Dermis blood vessel endothelial cell (primary cell): ENCODE data around the gene PAN2. TPM values are rescaled to one million over a fixed set of nuclear protein-coding genes. Genes with fewer than 3 reads are reported as not detected.
"Not testable (repeated sequence)": the region's sequence is repeated elsewhere in the genome, so short reads cannot be mapped to it uniquely, and the experiment has no call there.

ENCODE experiments used
- DNase-seq: peaks from one replicate; pipeline ENCODE4 v3.0.0; 2010
- total RNA-seq: library from RNA; depleted of rRNA; stranded (reverse); fragments of >200 nt; gene quantifications from 2 replicates; pipeline ENCODE4 v1.2.3, GENCODE V29; 2014

PAN2 gene
- total RNA-seq, 1 donor from 2014 or later = 24.2 TPM

DNA sequence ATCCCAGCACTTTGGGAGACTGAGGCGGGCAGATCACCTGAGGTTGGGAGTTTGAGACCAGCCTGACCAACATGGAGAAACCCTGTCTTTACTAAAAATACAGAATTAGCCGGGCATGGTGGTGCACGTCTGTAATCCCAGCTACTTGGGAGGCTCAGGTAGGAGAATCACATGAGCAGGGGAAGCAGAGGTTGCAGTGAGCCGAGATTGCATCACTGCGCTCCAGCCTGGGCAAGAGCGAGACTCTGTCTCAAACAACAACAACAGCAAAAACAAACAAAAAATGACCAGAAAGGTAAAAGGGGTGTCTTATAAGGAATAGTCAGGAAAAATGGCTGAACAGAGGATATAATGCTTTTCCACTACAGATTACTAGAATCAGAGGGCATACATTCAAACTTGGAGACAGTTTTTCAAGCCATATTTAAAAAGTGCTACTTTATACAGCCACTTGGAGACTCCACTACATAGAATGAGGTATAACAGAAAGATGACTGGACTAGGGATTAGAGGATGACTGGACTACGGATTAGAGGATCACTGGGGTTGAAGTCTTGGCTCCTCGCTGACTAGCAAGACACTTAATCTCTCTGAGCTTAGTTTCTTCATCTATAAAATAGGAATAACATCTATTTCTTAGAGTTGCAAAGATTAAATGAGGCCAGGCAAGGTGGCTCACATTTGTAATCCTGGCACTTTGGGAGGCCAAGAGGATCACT is 28.8 kb downstream of the PAN2 start:
- DNase-seq = no peak

DNA sequence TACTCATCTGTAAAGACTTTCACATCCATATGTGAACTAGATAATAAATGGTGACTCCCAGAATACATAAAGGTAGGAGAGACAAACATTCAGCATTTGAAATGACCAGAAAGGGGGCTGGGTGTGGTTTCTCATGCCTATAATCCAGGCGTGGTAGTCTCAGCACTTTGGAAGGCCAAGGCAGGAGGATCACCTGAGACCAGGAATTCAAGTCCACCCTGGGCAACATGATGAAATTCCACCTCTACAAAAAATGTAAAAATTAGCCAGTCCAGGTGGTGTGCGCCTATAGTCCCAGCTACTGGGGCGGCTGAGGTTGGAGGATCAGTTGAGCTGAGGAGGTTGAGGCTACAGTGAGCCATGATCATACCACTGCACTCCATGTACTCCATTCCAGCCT is 29.5 kb downstream of the PAN2 start:
- DNase-seq = no peak

DNA sequence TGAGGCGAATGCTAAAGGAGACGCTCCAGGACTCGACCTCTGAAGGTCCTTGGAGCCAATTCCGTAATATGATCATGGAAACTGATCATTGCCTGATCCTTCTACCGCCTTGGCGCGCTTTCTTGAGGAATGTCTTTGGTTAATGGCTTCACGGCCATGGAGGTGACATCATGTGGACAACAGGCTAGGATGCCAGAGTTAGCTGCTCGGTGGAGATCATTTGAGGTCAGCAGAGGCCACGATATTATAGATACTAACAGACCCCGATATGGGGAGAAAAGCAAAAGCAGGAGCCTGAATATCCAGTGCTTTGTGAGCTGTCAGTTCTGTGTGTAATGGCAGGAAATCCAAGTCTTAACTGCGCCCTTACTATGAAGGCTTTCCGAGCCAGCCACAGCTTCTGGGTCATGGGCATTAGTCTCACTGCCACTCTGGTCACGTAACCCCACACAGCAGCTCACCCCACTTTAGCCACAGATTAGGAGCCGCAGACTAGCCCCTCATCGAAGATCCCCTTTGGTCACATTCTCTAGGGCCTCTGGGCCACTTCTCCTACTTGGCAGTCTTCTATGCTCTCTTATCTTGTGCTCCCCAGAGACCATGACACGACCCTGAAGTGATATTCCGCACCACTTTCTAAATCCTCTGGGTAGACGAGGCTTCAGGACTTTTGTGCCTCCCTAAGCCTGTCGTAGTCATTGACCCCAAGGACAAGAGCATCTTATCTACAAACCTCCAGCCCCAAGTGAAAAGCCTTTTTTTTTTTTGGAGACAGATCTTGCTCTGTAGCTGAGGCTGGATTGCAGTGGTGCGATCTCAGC is 32.9 kb downstream of the PAN2 start:
- no peak for DNase-seq

- peak; percentile 98 for DNase-seq
Measured at GRCh38 chr12:56299853-56300643, 33.8 kb downstream of the PAN2 start, which contains the start of gene CS. Gene CS, minus strand, starts transcription at chr12:56300330. Its CDS starts 129 bp downstream, at chr12:56300201.

- DNase-seq = no peak
Measured at GRCh38 chr12:56299308-56299852, 34.4 kb downstream of the PAN2 start.

GRCh38 chr12:56298828-56299227 is 35.0 kb downstream of the PAN2 start:
- DNase-seq = no peak

DNA sequence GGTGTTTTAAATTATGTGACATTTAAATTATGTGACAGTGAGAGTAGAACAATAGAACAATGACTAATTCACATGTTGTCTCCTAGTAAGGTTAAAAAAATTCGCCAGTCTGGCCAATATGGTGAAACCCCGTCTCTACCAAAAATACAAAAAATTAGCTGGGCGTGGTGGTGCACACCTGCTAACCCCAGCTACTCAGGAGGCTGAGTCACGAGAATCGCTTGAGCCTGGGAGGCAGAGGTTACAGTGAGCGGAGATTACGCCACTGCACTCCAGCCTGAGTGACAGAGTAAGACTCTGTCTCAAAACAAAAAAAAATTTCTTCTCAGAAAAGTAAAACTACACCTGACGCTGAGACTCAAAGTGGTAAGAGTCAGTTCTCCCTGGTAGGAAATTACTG is 36.4 kb downstream of the PAN2 start:
- DNase-seq = no peak

DNA sequence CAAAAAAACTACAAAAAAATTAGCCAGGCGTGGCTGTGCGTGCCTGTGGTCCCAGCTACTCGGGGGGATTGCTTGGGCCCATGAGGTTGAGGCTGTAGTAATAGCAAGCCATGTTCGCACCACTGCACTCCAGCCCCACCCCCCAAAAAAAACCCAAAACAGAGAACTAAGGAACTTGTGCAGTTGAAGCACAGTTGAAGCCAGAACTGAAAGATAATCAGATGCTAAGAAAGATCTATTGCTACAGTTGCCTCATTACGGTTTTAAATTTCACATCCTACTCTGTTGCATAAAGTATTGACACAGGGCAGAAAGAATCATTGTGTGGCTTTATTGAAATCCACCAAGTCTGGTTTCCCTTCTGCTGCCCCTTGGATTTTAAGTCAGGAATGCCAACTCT is 37.5 kb downstream of the PAN2 start:
- DNase-seq = no peak

- no peak for DNase-seq
Measured at GRCh38 chr12:56293795-56294194, 40.0 kb downstream of the PAN2 start.

DNA sequence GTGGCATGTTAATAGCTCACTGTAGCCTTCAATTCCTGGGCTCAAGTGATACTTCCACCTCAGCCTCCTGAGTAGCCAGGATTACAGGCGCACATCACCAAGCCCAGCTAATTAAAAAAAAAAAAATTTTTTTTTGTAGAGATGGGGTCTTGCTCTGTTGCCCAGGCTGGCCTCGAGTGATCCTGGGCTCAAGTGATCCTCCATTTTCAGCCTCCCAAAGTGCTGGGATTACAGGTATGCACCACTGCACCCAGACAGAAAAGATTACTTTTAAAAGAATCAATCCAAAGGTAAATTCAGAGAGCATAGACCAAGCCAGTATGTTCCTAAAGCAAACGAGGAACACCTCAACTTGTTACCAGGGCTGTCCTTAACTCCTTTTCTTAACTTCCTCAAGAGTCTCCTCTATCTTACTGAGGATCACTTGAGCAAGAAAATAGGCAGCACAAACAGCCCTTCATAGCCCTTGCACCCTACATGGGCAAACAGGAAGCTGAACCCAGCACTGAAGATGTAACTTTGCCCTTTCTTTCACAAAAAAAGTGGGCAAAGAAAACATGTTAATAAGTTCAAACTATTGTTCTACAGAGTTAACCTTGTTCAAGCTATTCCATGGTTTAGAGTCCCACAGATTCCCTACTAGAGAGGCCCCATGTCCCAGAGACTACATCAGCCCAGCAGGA is 45.0 kb downstream of the PAN2 start:
- no peak for DNase-seq

GRCh38 chr12:56286044-56286830 is 47.6 kb downstream of the PAN2 start:
- DNase-seq = peak; percentile 56

DNA sequence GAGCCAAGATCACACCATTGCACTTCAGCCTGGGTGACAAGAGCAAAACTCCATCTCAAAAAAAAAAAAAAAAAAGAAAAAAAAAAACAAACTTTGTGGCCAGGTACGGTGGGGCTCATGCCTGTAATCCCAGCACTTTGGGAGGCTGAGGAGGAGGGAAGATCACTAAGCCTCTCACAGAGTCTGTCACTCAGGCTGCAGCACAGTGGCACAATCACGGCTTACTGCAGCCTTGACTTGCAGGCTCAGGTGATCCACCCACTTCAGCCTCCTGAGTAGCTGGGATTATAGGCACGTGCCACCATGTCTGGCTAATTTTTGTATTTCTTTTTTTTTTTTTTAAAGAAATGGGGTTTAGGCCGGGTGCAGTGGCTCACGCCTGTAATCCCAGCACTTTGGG is 49.5 kb downstream of the PAN2 start:
- DNase-seq = not testable (repeated sequence)

- DNase-seq = no peak
Measured at GRCh38 chr12:56282579-56282978, 51.2 kb downstream of the PAN2 start.

- DNase-seq = no peak
Measured at GRCh38 chr12:56282030-56282429, 51.8 kb downstream of the PAN2 start.

DNA sequence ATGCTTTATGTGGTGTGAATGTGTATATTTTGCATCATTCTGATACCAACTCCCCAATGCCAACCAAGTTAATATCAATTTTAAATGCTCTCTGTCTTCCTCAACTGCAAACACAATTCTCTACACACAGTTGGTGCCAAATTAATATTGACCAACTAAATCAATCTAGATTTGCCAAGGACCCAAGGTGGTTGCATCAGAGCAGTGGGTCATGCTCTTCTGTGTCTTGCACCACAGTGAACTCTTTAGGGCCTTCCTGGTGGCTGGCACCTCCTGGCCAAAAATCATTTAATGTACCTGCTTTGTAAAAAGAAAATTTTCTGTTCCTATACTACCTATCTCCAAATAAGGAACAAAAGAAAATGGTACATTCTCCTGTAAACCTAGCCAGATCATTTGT is 53.0 kb downstream of the PAN2 start:
- DNase-seq = no peak

GRCh38 chr12:56278905-56279304 is 54.9 kb downstream of the PAN2 start:
- DNase-seq = no peak

DNA sequence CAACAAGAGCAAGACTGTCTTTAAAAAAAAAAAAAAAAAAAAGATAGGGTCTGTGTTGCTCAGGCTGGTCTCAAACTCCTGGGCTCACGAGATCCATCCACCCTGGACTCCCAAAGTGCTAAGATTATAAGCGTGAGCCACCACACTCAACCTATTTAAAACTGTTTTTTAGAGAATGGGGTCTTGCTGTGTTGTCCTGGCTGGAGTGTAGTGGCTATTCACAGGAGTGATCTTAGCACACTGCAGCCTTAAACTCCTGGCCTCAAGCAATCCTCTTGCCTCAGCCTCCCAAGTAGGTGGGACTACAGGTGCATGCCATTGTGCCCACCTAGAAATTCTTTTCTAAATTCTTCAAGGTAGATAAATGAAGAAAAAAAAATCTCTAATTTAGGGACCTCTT is 59.5 kb downstream of the PAN2 start:
- DNase-seq = no peak

- DNase-seq = not testable (repeated sequence)
Measured at GRCh38 chr12:56272468-56272867, 61.3 kb downstream of the PAN2 start.

- DNase-seq = peak; percentile 55
Measured at GRCh38 chr12:56271031-56271430, 62.8 kb downstream of the PAN2 start.

- no peak for DNase-seq
Measured at GRCh38 chr12:56267443-56268071, 66.2 kb downstream of the PAN2 start.
